Stimulated activated CD4-positive, alpha-beta T cell treated with anti-CD3 and anti-CD28 coated beads, Interleukin-12 subunit alpha, Interleukin-12 subunit beta, amount 100 ng/mL, for 4 hours (primary cell): ENCODE measurements around the gene RUNX2.
"Not testable (repeated sequence)": the region's sequence is repeated elsewhere in the genome, so short reads cannot be mapped to it uniquely, and the experiment has no call there.

ENCODE experiments used
- DNase-seq: peaks from one replicate; pipeline ENCODE4 v3.0.0-alpha.2; 2020

The RUNX2 gene

GRCh38 chr6:45657226-45657625, 329.1 kb downstream of the RUNX2 start:
- DNase-seq = no peak

GRCh38 chr6:45658400-45658799, 330.3 kb downstream of the RUNX2 start:
- no peak for DNase-seq

- DNase-seq = no peak
Observed at GRCh38 chr6:45658958-45659357, 330.8 kb downstream of the RUNX2 start.

GRCh38 chr6:45661661-45662060, 333.5 kb downstream of the RUNX2 start:
- DNase-seq = no peak

- DNase-seq = peak; percentile 52
Observed at GRCh38 chr6:45663251-45664221, 335.4 kb downstream of the RUNX2 start.

GRCh38 chr6:45664707-45665106, 336.6 kb downstream of the RUNX2 start:
- DNase-seq = no peak

- DNase-seq = no peak
Observed at GRCh38 chr6:45665859-45666258, 337.7 kb downstream of the RUNX2 start.

- DNase-seq = no peak
Observed at GRCh38 chr6:45666846-45667245, 338.7 kb downstream of the RUNX2 start.

GRCh38 chr6:45667300-45667699, 339.2 kb downstream of the RUNX2 start:
- DNase-seq = no peak

GRCh38 chr6:45667766-45668165, 339.6 kb downstream of the RUNX2 start:
- no peak for DNase-seq

GRCh38 chr6:45668705-45669104, 340.6 kb downstream of the RUNX2 start:
- DNase-seq = no peak

GRCh38 chr6:45673167-45673566, 345.0 kb downstream of the RUNX2 start:
- not testable (repeated sequence) for DNase-seq

GRCh38 chr6:45675166-45675565, 347.0 kb downstream of the RUNX2 start:
- not testable (repeated sequence) for DNase-seq

- DNase-seq = no peak
Observed at GRCh38 chr6:45675634-45676033, 347.5 kb downstream of the RUNX2 start.

GRCh38 chr6:45676380-45676779, 348.2 kb downstream of the RUNX2 start:
- no peak for DNase-seq

GRCh38 chr6:45677381-45678284, 349.5 kb downstream of the RUNX2 start:
- DNase-seq = no peak

GRCh38 chr6:45678285-45678607, 350.1 kb downstream of the RUNX2 start:
- DNase-seq = no peak

- DNase-seq = no peak
Observed at GRCh38 chr6:45679163-45679562, 351.0 kb downstream of the RUNX2 start.

GRCh38 chr6:45679631-45680030, 351.5 kb downstream of the RUNX2 start:
- no peak for DNase-seq

- DNase-seq = no peak
Observed at GRCh38 chr6:45681860-45682511, 353.9 kb downstream of the RUNX2 start.

- DNase-seq = no peak
Observed at GRCh38 chr6:45684476-45684875, 356.3 kb downstream of the RUNX2 start.

GRCh38 chr6:45685076-45685475, 356.9 kb downstream of the RUNX2 start:
- DNase-seq = no peak
